Smooth muscle cell (in vitro differentiated cells): ENCODE results near the gene VAMP8. TPM values are rescaled to one million over a fixed set of nuclear protein-coding genes. Genes with fewer than 3 reads are reported as not detected.

Source experiments
- DNase-seq: peaks from one replicate; lab custom pipeline; 2025; ENCODE audit not compliant: unreplicated experiment; lab: John Stamatoyannopoulos, UW
- H2AFZ ChIP-seq: fragments of 200-600 bp; sonication (generic); 2 replicates; pipeline ENCODE4 v1.6.0; 2016; ENCODE audit warnings: antibody characterized with exemption, low read depth, mild to moderate bottlenecking
- H3F3A ChIP-seq: fragments of 200-600 bp; sonication (generic); 2 replicates; pipeline ENCODE4 v1.6.0; 2017; ENCODE audit warnings: antibody characterized with exemption, low read depth
- H3K27ac ChIP-seq: fragments of 200-600 bp; sonication (generic); 2 replicates; pipeline ENCODE4 v1.5.1; 2016; ENCODE audit warnings: low read depth, mild to moderate bottlenecking
- H3K27me3 ChIP-seq: fragments of 200-600 bp; sonication (generic); 2 replicates; pipeline ENCODE4 v1.6.1; 2016; ENCODE audit warnings: low read depth, mild to moderate bottlenecking
- H3K36me3 ChIP-seq: fragments of 200-600 bp; sonication (generic); 2 replicates; pipeline ENCODE4 v1.5.1; 2016; ENCODE audit warnings: low read depth
- H3K4me1 ChIP-seq: fragments of 200-600 bp; sonication (generic); 2 replicates; pipeline ENCODE4 v1.5.1; 2016; ENCODE audit warnings: low read depth
- H3K4me2 ChIP-seq: fragments of 200-600 bp; sonication (generic); 2 replicates; pipeline ENCODE4 v1.6.0; 2016; ENCODE audit warnings: mild to moderate bottlenecking
- H3K4me3 ChIP-seq: fragments of 200-600 bp; sonication (generic); 2 replicates; pipeline ENCODE4 v1.5.1; 2016; ENCODE audit warnings: mild to moderate bottlenecking
- H3K79me2 ChIP-seq: fragments of 200-600 bp; sonication (generic); 2 replicates; pipeline ENCODE4 v1.6.0; 2016; ENCODE audit warnings: low read depth, mild to moderate bottlenecking
- H3K9ac ChIP-seq: fragments of 200-600 bp; sonication (generic); 2 replicates; pipeline ENCODE4 v1.6.0; 2016; ENCODE audit warnings: low read depth
- H3K9me3 ChIP-seq: fragments of 200-600 bp; sonication (generic); replicated peaks from 2 replicates; pipeline ENCODE4 v1.5.1; 2016; ENCODE audit warnings: low read depth
- H4K20me1 ChIP-seq: fragments of 200-600 bp; sonication (generic); 2 replicates; pipeline ENCODE4 v1.6.0; 2016; ENCODE audit warnings: low read depth
- CTCF ChIP-seq: fragments of 200-600 bp; sonication (generic); IDR thresholded peaks from 2 replicates; pipeline ENCODE4 v1.5.1; 2017; ENCODE audit warnings: borderline replicate concordance, mild to moderate bottlenecking, antibody characterized with exemption; ENCODE audit not compliant: insufficient read depth, poor library complexity, severe bottlenecking
- WGBS: methylation state at CpG from one replicate; pipeline ENCODE4 v1.1.7; 2016; ENCODE audit warnings: low lambda C conversion rate; 5-methylcytosine and 5-hydroxymethylcytosine counted together
- polyA plus RNA-seq: library from polyadenylated mRNA; unstranded; fragments of >200 nt; fragmentation: Nextera tagmentation; extraction: Ambion mirVana; gene quantifications from 2 replicates; pipeline ENCODE4 v1.2.1, GENCODE V29; 2016
- small RNA-seq: library from RNA; depleted of rRNA; stranded (forward); fragments of <200 nt; gene quantifications from one replicate; pipeline ENCODE3, GENCODE V24; 2014
- total RNA-seq: library from RNA; depleted of rRNA; stranded (reverse); fragments of >200 nt; gene quantifications from 2 replicates; pipeline ENCODE4 v1.2.3, GENCODE V29; 2014

VAMP8 gene
- total and polyA plus RNA-seq, 2 experiments from 2014 or later = 15.1 to 17.5 TPM

- WGBS = 98% methylated on average over 3 of the region's 3 CpGs
- DNase-seq = no peak
Measured at GRCh38 chr2:85631316-85631715, 53.9 kb downstream of the VAMP8 start.

More at GRCh38 chr2:85631316-85631715, 53.9 kb downstream of the VAMP8 start:
- H3K79me2 ChIP-seq = no peaks in the 10 kb centered on the region
- H3K4me3 ChIP-seq = no peak overlapping the region
- no peak overlapping the region for H3K4me2 ChIP-seq
- no peaks in the 10 kb centered on the region for H3K4me1 ChIP-seq
- H3F3A ChIP-seq = no peaks in the 10 kb centered on the region
- no peak for TF ChIP-seq CTCF
- no peak overlapping the region for H3K27ac ChIP-seq
- H2AFZ ChIP-seq = no peak overlapping the region
- H3K9ac ChIP-seq = no peak overlapping the region
- peaks cover 9% of the 10 kb centered on the region for H3K36me3 ChIP-seq
- H4K20me1 ChIP-seq = peaks cover 19% of the 10 kb centered on the region
- H3K9me3 ChIP-seq = no peaks in the 10 kb centered on the region
- H3K27me3 ChIP-seq = no peaks in the 10 kb centered on the region

Small RNA genes within 50 kb of the gene (small RNA-seq; reads per million reads assigned to genes)
- gene RN7SL126P = not detected

Other genes starting within 250 kb of the VAMP8 start
- 51.4 and 52.0 TPM in 2 replicates for gene TGOLN2, start 249.6 kb upstream of the VAMP8 start, total RNA-seq
- gene TGOLN2, start 249.6 kb upstream of the VAMP8 start, polyA plus RNA-seq = 34.4 and 37.1 TPM in 2 replicates
- 24.1 and 29.9 TPM in 2 replicates for gene RETSAT, start 223.1 kb upstream of the VAMP8 start, total RNA-seq
- gene RETSAT, start 223.1 kb upstream of the VAMP8 start, polyA plus RNA-seq = 17.9 and 20.6 TPM in 2 replicates
- gene ELMOD3, start 222.8 kb upstream of the VAMP8 start, total RNA-seq = 13.3 and 28.2 TPM in 2 replicates
- gene ELMOD3, start 222.8 kb upstream of the VAMP8 start, polyA plus RNA-seq = 15.2 and 16.4 TPM in 2 replicates
- 50.1 and 51.6 TPM in 2 replicates for gene CAPG, start 167.2 kb upstream of the VAMP8 start, total RNA-seq
- 96.2 and 183 TPM in 2 replicates for gene CAPG, start 167.2 kb upstream of the VAMP8 start, polyA plus RNA-seq
- not detected in 2 replicates for gene SH2D6, start 158.9 kb upstream of the VAMP8 start, total RNA-seq
- gene SH2D6, start 158.9 kb upstream of the VAMP8 start, polyA plus RNA-seq = not detected in 2 replicates
- 93.8 and 108 TPM in 2 replicates for gene MAT2A, start 38.4 kb upstream of the VAMP8 start, total RNA-seq
- gene MAT2A, start 38.4 kb upstream of the VAMP8 start, polyA plus RNA-seq = 108 and 126 TPM in 2 replicates
- gene GGCX, start 16.1 kb upstream of the VAMP8 start, total RNA-seq = 44.0 and 83.2 TPM in 2 replicates
- 33.2 and 44.5 TPM in 2 replicates for gene GGCX, start 16.1 kb upstream of the VAMP8 start, polyA plus RNA-seq
- 5.0 and 6.6 TPM in 2 replicates for gene VAMP5, start 6.8 kb downstream of the VAMP8 start, total RNA-seq
- gene VAMP5, start 6.8 kb downstream of the VAMP8 start, polyA plus RNA-seq = 35.0 and 35.9 TPM in 2 replicates
- 167 and 195 TPM in 2 replicates for gene RNF181, start 18.2 kb downstream of the VAMP8 start, total RNA-seq
- 316 and 328 TPM in 2 replicates for gene RNF181, start 18.2 kb downstream of the VAMP8 start, polyA plus RNA-seq
- 7.7 and 9.1 TPM in 2 replicates for gene TMEM150A, start 25.1 kb downstream of the VAMP8 start, total RNA-seq
- gene TMEM150A, start 25.1 kb downstream of the VAMP8 start, polyA plus RNA-seq = 20.0 and 24.1 TPM in 2 replicates
- gene C2orf68, start 34.5 kb downstream of the VAMP8 start, total RNA-seq = 7.9 and 9.1 TPM in 2 replicates
- gene C2orf68, start 34.5 kb downstream of the VAMP8 start, polyA plus RNA-seq = 10.1 and 11.6 TPM in 2 replicates
- 58.5 and 74.3 TPM in 2 replicates for gene USP39, start 38.6 kb downstream of the VAMP8 start, total RNA-seq
- 39.5 and 45.9 TPM in 2 replicates for gene USP39, start 38.6 kb downstream of the VAMP8 start, polyA plus RNA-seq
- not detected in 2 replicates for gene SFTPB, start 90.6 kb downstream of the VAMP8 start, total RNA-seq
- gene SFTPB, start 90.6 kb downstream of the VAMP8 start, polyA plus RNA-seq = not detected in 2 replicates
- gene GNLY, start 116.8 kb downstream of the VAMP8 start, total RNA-seq = not detected in 2 replicates
- gene GNLY, start 116.8 kb downstream of the VAMP8 start, polyA plus RNA-seq = not detected in 2 replicates
- 5.2 and 6.5 TPM in 2 replicates for gene ATOH8, start 176.4 kb downstream of the VAMP8 start, total RNA-seq
- 4.6 and 5.2 TPM in 2 replicates for gene ATOH8, start 176.4 kb downstream of the VAMP8 start, polyA plus RNA-seq